ENCODE results near the gene ZDHHC20. TPM values are rescaled to one million over a fixed set of nuclear protein-coding genes. Genes with fewer than 3 reads are reported as not detected.

The ZDHHC20 gene
- total and polyA plus RNA-seq, 2 of the 4 experiments (the other 2 are of a cell fraction), result 16.1 to 72.4 TPM

- Histone ChIP-seq H2BK20ac (ENCODE audit: low read depth, low read length) (no peak overlapping the region), H3K4me2 (ENCODE audit: low read depth, low read length) (no peak overlapping the region), H4K91ac (ENCODE audit: insufficient read depth, low read depth, low read length) (no peak overlapping the region), H4K8ac (ENCODE audit: low read depth in 2 of 2, low read length in 2 of 2) (no peak overlapping the region), H3K14ac (replicated peaks; ENCODE audit: low read depth, low read length) (no peak overlapping the region), H2AK5ac (ENCODE audit: low read depth, low read length) (no peak overlapping the region), H3K18ac (ENCODE audit: low read depth, low read length) (no peak overlapping the region), H2BK15ac (ENCODE audit: low read depth, low read length) (no peak overlapping the region), H3K4me3 (ENCODE audit: insufficient read depth, low read depth, low read length) (no peak overlapping the region), H3K4me1 (ENCODE audit: control insufficient read depth, insufficient read depth, low read length) (no peaks in the 10 kb centered on the region), H3K23ac (ENCODE audit: low read depth, low read length) (no peak overlapping the region), H2AK9ac (replicated peaks; ENCODE audit: low read depth, low read length, poor library complexity) (no peak overlapping the region), H3K79me1 (ENCODE audit: low read depth in 1 of 2, low read length in 2 of 2) (no peaks in the 10 kb centered on the region), H2BK5ac (ENCODE audit: low read depth, low read length, poor library complexity, severe bottlenecking) (no peak overlapping the region), H3K27ac (ENCODE audit: insufficient read depth, low read length) (no peak overlapping the region), H3K36me3 (ENCODE audit: control insufficient read depth, insufficient read depth, low read length) (peaks cover 4% of the 10 kb centered on the region), H3K9me3 (ENCODE audit: control insufficient read depth, insufficient read depth, low read length) (no peaks in the 10 kb centered on the region), H3K56ac (ENCODE audit: extremely low read depth, insufficient read depth, low read length) (no peak overlapping the region), H3K9ac (ENCODE audit: low read depth, low read length) (no peak overlapping the region), H4K20me1 (ENCODE audit: insufficient read depth, low read length) (no peaks in the 10 kb centered on the region), H4K5ac (ENCODE audit: low read depth, low read length) (no peak overlapping the region), H2AFZ (replicated peaks; ENCODE audit: low read length, poor library complexity) (no peak overlapping the region), H2BK120ac (ENCODE audit: low read depth, low read length) (no peak overlapping the region), H3K4ac (ENCODE audit: low read depth, low read length) (no peak overlapping the region), H3K9me1 (ENCODE audit: insufficient read depth, low read length) (no peaks in the 10 kb centered on the region), H3K27me3 (ENCODE audit: control insufficient read depth, insufficient read depth, low read length) (no peaks in the 10 kb centered on the region)
- ATAC-seq (ENCODE audit: low read depth) (no peak), DNase-seq (no peak)
- intact Hi-C loops (cut with micrococcal nuclease), result no loop called here
- TF ChIP-seq RAD21 (IDR thresholded peaks at IDR 0.05; ENCODE audit: low read length) (no peak), CEBPB (IDR thresholded peaks at IDR 0.05; ENCODE audit: low read depth, low read length) (no peak), MAFK (IDR thresholded peaks at IDR 0.05; ENCODE audit: low read depth, low read length) (no peak), CHD1 (IDR thresholded peaks at IDR 0.05; ENCODE audit: low read depth, low read length) (no peak), NFE2L2 (IDR thresholded peaks at IDR 0.05; ENCODE audit: low read depth, low read length) (no peak), POLR2A (IDR thresholded peaks at IDR 0.05; ENCODE audit: low read depth, low read length) (no peak), RCOR1 (IDR thresholded peaks at IDR 0.05; ENCODE audit: insufficient replicate concordance, low read length) (no peak), USF2 (IDR thresholded peaks at IDR 0.05; ENCODE audit: low read depth, low read length) (no peak), SMC3 (IDR thresholded peaks at IDR 0.05; ENCODE audit: low read depth, low read length) (no peak), RFX5 (IDR thresholded peaks at IDR 0.05; ENCODE audit: low read depth, low read length) (no peak), FOS (IDR thresholded peaks at IDR 0.05; ENCODE audit: low read depth, low read length) (no peak), MXI1 (IDR thresholded peaks at IDR 0.05; ENCODE audit: borderline replicate concordance, low read depth, low read length) (no peak), BHLHE40 (IDR thresholded peaks at IDR 0.05; ENCODE audit: low read depth, low read length) (no peak), CTCF (conservative IDR thresholded peaks at IDR 0.05; ENCODE audit: low read depth, low read length) (no peak), MAZ (IDR thresholded peaks at IDR 0.05; ENCODE audit: borderline replicate concordance, low read depth, low read length) (no peak)
- TF ChIP-seq, protein P1, sequence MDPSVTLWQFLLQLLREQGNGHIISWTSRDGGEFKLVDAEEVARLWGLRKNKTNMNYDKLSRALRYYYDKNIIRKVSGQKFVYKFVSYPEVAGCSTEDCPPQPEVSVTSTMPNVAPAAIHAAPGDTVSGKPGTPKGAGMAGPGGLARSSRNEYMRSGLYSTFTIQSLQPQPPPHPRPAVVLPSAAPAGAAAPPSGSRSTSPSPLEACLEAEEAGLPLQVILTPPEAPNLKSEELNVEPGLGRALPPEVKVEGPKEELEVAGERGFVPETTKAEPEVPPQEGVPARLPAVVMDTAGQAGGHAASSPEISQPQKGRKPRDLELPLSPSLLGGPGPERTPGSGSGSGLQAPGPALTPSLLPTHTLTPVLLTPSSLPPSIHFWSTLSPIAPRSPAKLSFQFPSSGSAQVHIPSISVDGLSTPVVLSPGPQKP (IDR thresholded peaks at IDR 0.05; ENCODE audit: borderline replicate concordance, low read depth, low read length), result no peak
- ChIA-PET CTCF (no interaction called here), POLR2A (ENCODE audit: unreplicated experiment) (no interaction called here)
- no CpG with 5 or more reads among the region's 6 CpGs for WGBS, 2 experiments (ENCODE audit: extremely low coverage in 2 of 2, insufficient read length in 1 of 2)
- in situ Hi-C loops (cut with MboI; ENCODE audit: low sequenced_read_pairs), result no loop called here
- BruUV-seq (replicated peaks), result no TSS peak
- dilution Hi-C loops (cut with HindIII; ENCODE audit: low sequenced_read_pairs, unreplicated experiment), result no loop called here
Measured at GRCh38 chr13:21383090-21383489, 76.0 kb downstream of the ZDHHC20 start.
